Measurements from ENCODE around the gene SCUBE2. TPM values are rescaled to one million over a fixed set of nuclear protein-coding genes. Genes with fewer than 3 reads are reported as not detected.

The SCUBE2 gene
- total and polyA plus RNA-seq, 2 of the 4 experiments (the other 2 are of a cell fraction): 0.43 to 0.72 TPM

DNA sequence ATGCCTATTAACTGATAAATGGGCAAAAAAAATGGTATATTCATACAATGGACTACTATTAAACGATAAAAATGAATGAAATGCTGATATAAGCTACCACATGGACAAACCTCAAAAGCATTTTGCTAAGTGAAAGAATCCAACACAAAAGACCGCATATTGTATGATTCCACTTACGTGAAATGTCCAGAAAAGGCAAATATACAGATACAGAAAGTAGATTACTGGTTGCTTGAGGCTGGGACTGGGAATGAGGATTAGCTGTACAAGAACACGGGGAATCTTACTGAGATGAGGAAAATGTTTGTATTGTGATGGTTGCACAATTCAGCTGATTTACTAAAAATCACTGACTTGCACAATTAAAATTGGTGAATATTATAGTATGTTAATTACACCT, 8.8 kb downstream of the SCUBE2 start:
- Histone ChIP-seq H2AFZ (replicated peaks; ENCODE audit: low read length, poor library complexity) (no peak overlapping the region), H3K4me2 (ENCODE audit: low read depth, low read length) (no peak overlapping the region), H2BK15ac (ENCODE audit: low read depth, low read length) (no peak overlapping the region), H2AK9ac (replicated peaks; ENCODE audit: low read depth, low read length, poor library complexity) (no peak overlapping the region), H3K27ac (ENCODE audit: insufficient read depth, low read length) (no peak overlapping the region), H2BK120ac (ENCODE audit: low read depth, low read length) (no peak overlapping the region), H3K9me1 (ENCODE audit: insufficient read depth, low read length) (no peaks in the 10 kb centered on the region), H2AK5ac (ENCODE audit: low read depth, low read length) (no peak overlapping the region), H3K56ac (ENCODE audit: extremely low read depth, insufficient read depth, low read length) (no peak overlapping the region), H3K36me3 (ENCODE audit: control insufficient read depth, insufficient read depth, low read length) (no peaks in the 10 kb centered on the region), H3K4ac (ENCODE audit: low read depth, low read length) (no peak overlapping the region), H2BK20ac (ENCODE audit: low read depth, low read length) (no peak overlapping the region), H3K9ac (ENCODE audit: low read depth, low read length) (no peak overlapping the region), H4K8ac (ENCODE audit: low read depth in 2 of 2, low read length in 2 of 2) (no peak overlapping the region), H4K20me1 (ENCODE audit: insufficient read depth, low read length) (no peaks in the 10 kb centered on the region), H3K23ac (ENCODE audit: low read depth, low read length) (no peak overlapping the region), H3K4me1 (ENCODE audit: control insufficient read depth, insufficient read depth, low read length) (no peaks in the 10 kb centered on the region; the same call in 1 of the 2 replicates), H3K79me1 (ENCODE audit: low read depth in 1 of 2, low read length in 2 of 2) (no peaks in the 10 kb centered on the region), H3K14ac (replicated peaks; ENCODE audit: low read depth, low read length) (no peak overlapping the region), H2BK5ac (ENCODE audit: low read depth, low read length, poor library complexity, severe bottlenecking) (no peak overlapping the region), H3K9me3 (ENCODE audit: control insufficient read depth, insufficient read depth, low read length) (no peaks in the 10 kb centered on the region), H4K5ac (ENCODE audit: low read depth, low read length) (no peak overlapping the region), H3K18ac (ENCODE audit: low read depth, low read length) (no peak overlapping the region), H4K91ac (ENCODE audit: insufficient read depth, low read depth, low read length) (no peak overlapping the region), H3K4me3 (ENCODE audit: insufficient read depth, low read depth, low read length) (no peak overlapping the region), H3K27me3 (ENCODE audit: control insufficient read depth, insufficient read depth, low read length) (no peaks in the 10 kb centered on the region)
- intact Hi-C loops (cut with micrococcal nuclease) (no loop called here), dilution Hi-C loops (cut with HindIII; ENCODE audit: low sequenced_read_pairs, unreplicated experiment) (no loop called here), in situ Hi-C loops (cut with MboI; ENCODE audit: low sequenced_read_pairs) (no loop called here)
- no peak for TF ChIP-seq CTCF (conservative IDR thresholded peaks at IDR 0.05; ENCODE audit: low read depth, low read length)
- TF ChIP-seq, protein P1, sequence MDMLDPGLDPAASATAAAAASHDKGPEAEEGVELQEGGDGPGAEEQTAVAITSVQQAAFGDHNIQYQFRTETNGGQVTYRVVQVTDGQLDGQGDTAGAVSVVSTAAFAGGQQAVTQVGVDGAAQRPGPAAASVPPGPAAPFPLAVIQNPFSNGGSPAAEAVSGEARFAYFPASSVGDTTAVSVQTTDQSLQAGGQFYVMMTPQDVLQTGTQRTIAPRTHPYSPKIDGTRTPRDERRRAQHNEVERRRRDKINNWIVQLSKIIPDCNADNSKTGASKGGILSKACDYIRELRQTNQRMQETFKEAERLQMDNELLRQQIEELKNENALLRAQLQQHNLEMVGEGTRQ (IDR thresholded peaks at IDR 0.05; ENCODE audit: low read depth, low read length): no peak
- no CpG with 5 or more reads among the region's 4 CpGs for WGBS, 2 experiments (ENCODE audit: extremely low coverage in 2 of 2, insufficient read length in 1 of 2)
- no peak for DNase-seq
- POLR2A ChIA-PET (ENCODE audit: unreplicated experiment): no interaction called here
- ATAC-seq (ENCODE audit: low read depth): no peak
- CTCF ChIA-PET: no interaction called here
- BruUV-seq (replicated peaks): no TSS peak

Measured in IMR-90 (cell line).